Activated CD4-positive, alpha-beta T cell treated with anti-CD3 and anti-CD28 coated beads, Interleukin-2, amount 50 U/mL, for 1 hour (primary cell): ENCODE results near the gene PPM1N.

ENCODE experiments used
- DNase-seq: peaks from one replicate; pipeline ENCODE4 v3.0.0-alpha.2; 2020

PPM1N gene

DNA sequence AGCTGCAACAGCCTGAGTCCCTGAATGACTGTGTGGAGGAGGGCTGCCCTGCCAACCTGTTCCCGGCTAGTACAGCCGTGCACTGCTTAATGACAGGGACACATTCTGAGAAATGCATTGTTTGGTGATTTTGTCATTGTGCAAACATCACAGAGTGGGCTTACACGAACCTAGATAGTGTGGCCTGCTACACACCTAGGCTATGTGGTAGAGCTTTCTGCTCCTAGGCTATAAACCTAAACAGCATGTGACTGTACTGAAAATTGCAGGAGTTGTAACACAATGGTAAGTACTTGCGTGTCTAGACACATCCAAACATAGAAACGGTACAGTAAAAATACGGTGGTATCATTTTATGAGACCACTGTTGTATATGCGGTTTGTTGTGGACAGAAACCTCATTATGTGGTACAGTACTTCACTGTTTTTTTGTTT, 44.0 kb downstream of the PPM1N start:
- no peak for DNase-seq

DNA sequence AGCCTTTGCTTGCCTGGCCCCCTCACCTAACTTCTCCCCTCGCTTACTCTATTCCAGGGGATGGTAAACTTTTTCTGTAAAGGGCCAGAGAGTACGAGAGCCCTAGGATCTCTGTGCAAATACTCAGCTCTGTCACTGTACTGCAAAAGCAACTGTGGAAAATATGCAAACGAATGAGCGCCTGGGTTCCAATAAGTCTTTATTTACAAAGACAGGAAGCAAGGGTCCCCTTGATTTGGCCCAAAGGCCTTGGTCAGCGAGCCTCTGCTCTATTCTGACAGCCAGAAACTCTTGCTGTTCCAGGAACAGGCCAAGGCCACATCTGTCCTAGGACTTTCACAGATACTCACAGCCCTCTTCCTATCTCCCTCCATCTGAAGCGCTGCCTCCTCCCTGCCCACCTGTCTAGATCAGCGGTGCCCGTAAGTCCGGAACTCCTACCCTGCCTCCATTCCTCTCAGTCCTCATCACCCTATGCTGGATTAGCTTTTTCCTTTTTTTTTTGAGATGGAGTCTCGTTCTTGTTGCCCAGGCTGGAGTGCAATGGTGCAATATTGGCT, 49.0 kb downstream of the PPM1N start:
- no peak for DNase-seq

- DNase-seq: no peak
Observed at GRCh38 chr19:45547965-45548609, 49.8 kb downstream of the PPM1N start.
